Activated CD4-positive, CD25-positive, alpha-beta regulatory T cell treated with anti-CD3 and anti-CD28 coated beads, Interleukin-2, amount 50 U/mL, for 72 hours (primary cell): ENCODE measurements around the gene ADH1B.
"Not testable (repeated sequence)": the region's sequence is repeated elsewhere in the genome, so short reads cannot be mapped to it uniquely, and the experiment has no call there.

Experiments used
- DNase-seq: peaks from one replicate; pipeline ENCODE4 v3.0.0; 2021

The ADH1B gene

GRCh38 chr4:99323756-99324155 lies 2.6 kb upstream of the ADH1B start:
- DNase-seq, result no peak

GRCh38 chr4:99317811-99318210 lies 3.4 kb downstream of the ADH1B start:
- DNase-seq, result not testable (repeated sequence)

GRCh38 chr4:99317354-99317753 lies 3.8 kb downstream of the ADH1B start:
- DNase-seq, result no peak

GRCh38 chr4:99315839-99316238 lies 5.4 kb downstream of the ADH1B start:
- DNase-seq, result no peak

GRCh38 chr4:99314211-99314610 lies 7.0 kb downstream of the ADH1B start:
- DNase-seq, result no peak

- no peak for DNase-seq
Observed at GRCh38 chr4:99310389-99310788, 10.8 kb downstream of the ADH1B start.

- no peak for DNase-seq
Observed at GRCh38 chr4:99305638-99306400, 15.4 kb downstream of the ADH1B start.

- no peak for DNase-seq
Observed at GRCh38 chr4:99301376-99302164, 19.6 kb downstream of the ADH1B start.

- no peak for DNase-seq
Observed at GRCh38 chr4:99300934-99301333, 20.3 kb downstream of the ADH1B start.

- DNase-seq, result no peak
Observed at GRCh38 chr4:99293357-99293756, 27.8 kb downstream of the ADH1B start.

GRCh38 chr4:99290848-99291786 lies 30.1 kb downstream of the ADH1B start, which contains the start of gene ADH1A:
ADH1A (minus strand) TSS chr4:99290985; CDS start chr4:99290914, 71 bp downstream.
- DNase-seq, result no peak

GRCh38 chr4:99285387-99285786 lies 35.8 kb downstream of the ADH1B start:
- DNase-seq, result no peak

GRCh38 chr4:99282731-99283130 lies 38.5 kb downstream of the ADH1B start:
- DNase-seq, result no peak

- no peak for DNase-seq
Observed at GRCh38 chr4:99281261-99281660, 39.9 kb downstream of the ADH1B start.

GRCh38 chr4:99276417-99276816 lies 44.8 kb downstream of the ADH1B start:
- DNase-seq, result no peak

- no peak for DNase-seq
Observed at GRCh38 chr4:99275885-99276284, 45.3 kb downstream of the ADH1B start.

- no peak for DNase-seq
Observed at GRCh38 chr4:99275050-99275449, 46.2 kb downstream of the ADH1B start.

GRCh38 chr4:99273704-99274103 lies 47.5 kb downstream of the ADH1B start:
- DNase-seq, result no peak

- DNase-seq, result no peak
Observed at GRCh38 chr4:99264927-99265326, 56.3 kb downstream of the ADH1B start.
